ENCODE measurements around the gene CD68. TPM values are rescaled to one million over a fixed set of nuclear protein-coding genes. Genes with fewer than 3 reads are reported as not detected.

CD68 gene, protein sequence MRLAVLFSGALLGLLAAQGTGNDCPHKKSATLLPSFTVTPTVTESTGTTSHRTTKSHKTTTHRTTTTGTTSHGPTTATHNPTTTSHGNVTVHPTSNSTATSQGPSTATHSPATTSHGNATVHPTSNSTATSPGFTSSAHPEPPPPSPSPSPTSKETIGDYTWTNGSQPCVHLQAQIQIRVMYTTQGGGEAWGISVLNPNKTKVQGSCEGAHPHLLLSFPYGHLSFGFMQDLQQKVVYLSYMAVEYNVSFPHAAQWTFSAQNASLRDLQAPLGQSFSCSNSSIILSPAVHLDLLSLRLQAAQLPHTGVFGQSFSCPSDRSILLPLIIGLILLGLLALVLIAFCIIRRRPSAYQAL
- total RNA-seq, result 100 to 1,000 TPM in 1 of 2 donors, 10 to 100 TPM in 1; 33.3 to 358 TPM
- polyA plus RNA-seq, result 100 to 1,000 TPM; 431 to 595 TPM
- long read RNA-seq, donor 1, transcript CD68-201 (6 exons, 1,878 nt), result major isoform, 5 of 25 reads
- long read RNA-seq, donor 1, partial matches to known transcripts, result 19 of 25 reads
- long read RNA-seq, donor 1, other reads (novel, unspliced or antisense), result 0 of 25 reads
- long read RNA-seq, donor 2, partial matches to known transcripts, result 14 of 15 reads
- long read RNA-seq, donor 2, other reads (novel, unspliced or antisense), result 0 of 15 reads
- long read RNA-seq, donor 3, partial matches to known transcripts, result 5 of 8 reads
- long read RNA-seq, donor 3, other reads (novel, unspliced or antisense), result 0 of 8 reads
- long read RNA-seq, donor 4, partial matches to known transcripts, result 0 of 4 reads
- long read RNA-seq, donor 4, other reads (novel, unspliced or antisense), result 0 of 4 reads
- long read RNA-seq, donor 5, transcript CD68-201 (6 exons, 1,878 nt), result major isoform, 5 of 12 reads
- long read RNA-seq, donor 5, partial matches to known transcripts, result 6 of 12 reads
- long read RNA-seq, donor 5, other reads (novel, unspliced or antisense), result 0 of 12 reads

DNA sequence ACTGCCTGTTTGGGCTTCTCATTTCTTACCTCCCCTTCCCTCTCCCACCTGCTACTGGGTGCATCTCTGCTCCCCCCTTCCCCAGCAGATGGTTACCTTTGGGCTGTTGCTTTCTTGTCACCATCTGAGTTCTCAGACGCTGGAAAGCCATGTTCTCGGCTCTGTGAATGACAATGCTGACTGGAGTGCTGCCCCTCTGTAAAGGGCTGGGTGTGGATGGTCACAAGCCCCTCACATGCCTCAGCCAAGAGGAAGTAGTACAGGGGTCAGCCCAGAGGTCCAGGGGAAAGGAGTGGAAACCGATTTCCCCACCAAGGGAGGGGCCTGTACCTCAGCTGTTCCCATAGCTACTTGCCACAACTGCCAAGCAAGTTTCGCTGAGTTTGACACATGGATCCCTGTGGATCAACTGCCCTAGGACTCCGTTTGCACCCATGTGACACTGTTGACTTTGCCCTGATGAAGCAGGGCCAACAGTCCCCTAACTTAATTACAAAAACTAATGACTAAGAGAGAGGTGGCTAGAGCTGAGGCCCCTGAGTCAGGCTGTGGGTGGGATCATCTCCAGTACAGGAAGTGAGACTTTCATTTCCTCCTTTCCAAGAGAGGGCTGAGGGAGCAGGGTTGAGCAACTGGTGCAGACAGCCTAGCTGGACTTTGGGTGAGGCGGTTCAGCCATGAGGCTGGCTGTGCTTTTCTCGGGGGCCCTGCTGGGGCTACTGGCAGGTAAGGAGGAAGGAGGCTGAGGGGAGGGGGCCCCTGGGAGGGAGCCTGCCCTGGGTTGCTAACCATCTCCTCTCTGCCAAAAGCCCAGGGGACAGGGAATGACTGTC, at the start of gene CD68:
CD68 (plus strand) TSS at position 638 of the 833 bp plus-strand sequence; CDS start at position 678, 40 bp downstream.
- TF ChIP-seq, protein P1, sequence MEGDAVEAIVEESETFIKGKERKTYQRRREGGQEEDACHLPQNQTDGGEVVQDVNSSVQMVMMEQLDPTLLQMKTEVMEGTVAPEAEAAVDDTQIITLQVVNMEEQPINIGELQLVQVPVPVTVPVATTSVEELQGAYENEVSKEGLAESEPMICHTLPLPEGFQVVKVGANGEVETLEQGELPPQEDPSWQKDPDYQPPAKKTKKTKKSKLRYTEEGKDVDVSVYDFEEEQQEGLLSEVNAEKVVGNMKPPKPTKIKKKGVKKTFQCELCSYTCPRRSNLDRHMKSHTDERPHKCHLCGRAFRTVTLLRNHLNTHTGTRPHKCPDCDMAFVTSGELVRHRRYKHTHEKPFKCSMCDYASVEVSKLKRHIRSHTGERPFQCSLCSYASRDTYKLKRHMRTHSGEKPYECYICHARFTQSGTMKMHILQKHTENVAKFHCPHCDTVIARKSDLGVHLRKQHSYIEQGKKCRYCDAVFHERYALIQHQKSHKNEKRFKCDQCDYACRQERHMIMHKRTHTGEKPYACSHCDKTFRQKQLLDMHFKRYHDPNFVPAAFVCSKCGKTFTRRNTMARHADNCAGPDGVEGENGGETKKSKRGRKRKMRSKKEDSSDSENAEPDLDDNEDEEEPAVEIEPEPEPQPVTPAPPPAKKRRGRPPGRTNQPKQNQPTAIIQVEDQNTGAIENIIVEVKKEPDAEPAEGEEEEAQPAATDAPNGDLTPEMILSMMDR (IDR thresholded peaks at IDR 0.05; ENCODE audit: control extremely low read depth, extremely low read depth), result no peak
- H3K9me3 ChIP-seq (ENCODE audit: control insufficient read depth in 4 of 4, insufficient read depth in 3 of 4, low read length in 3 of 4), result peaks cover 0 to 2% (median 0%) of the 10 kb centered on the region in 4 donors
- 6 to 17% methylated on average over 7 of the region's 7 CpGs for WGBS, 2 donors
- no peaks in the 10 kb centered on the region for H3K27me3 ChIP-seq (ENCODE audit: control insufficient read depth in 3 of 3, insufficient read depth in 3 of 3, low read length in 2 of 3)
- H3K9ac ChIP-seq (ENCODE audit: insufficient read depth in 1 of 2, low read length in 2 of 2), result no peak within 1 kb of the TSS
- H3K36me3 ChIP-seq (ENCODE audit: control insufficient read depth in 4 of 4, insufficient read depth in 4 of 4, low read length in 4 of 4), result peaks cover 40 to 53% (median 48%) of the 10 kb centered on the region in 4 donors
- H3K4me1 ChIP-seq (ENCODE audit: control insufficient read depth in 5 of 5, insufficient read depth in 5 of 5, low read length in 5 of 5), result peaks cover 10 to 43% (median 24%) of the 10 kb centered on the region in 5 donors
- peak; percentile 59 to 67 (median 60) for DNase-seq
- H3K4me3 ChIP-seq, result peak within 1 kb of the TSS; percentile 27
- peak within 1 kb of the TSS; percentile 76 to 92 for H3K27ac ChIP-seq (ENCODE audit: low read depth in 1 of 2, low read length in 1 of 2)
- peak; percentile 49 for ATAC-seq (ENCODE audit: insufficient read depth, low FRiP score)

DNA sequence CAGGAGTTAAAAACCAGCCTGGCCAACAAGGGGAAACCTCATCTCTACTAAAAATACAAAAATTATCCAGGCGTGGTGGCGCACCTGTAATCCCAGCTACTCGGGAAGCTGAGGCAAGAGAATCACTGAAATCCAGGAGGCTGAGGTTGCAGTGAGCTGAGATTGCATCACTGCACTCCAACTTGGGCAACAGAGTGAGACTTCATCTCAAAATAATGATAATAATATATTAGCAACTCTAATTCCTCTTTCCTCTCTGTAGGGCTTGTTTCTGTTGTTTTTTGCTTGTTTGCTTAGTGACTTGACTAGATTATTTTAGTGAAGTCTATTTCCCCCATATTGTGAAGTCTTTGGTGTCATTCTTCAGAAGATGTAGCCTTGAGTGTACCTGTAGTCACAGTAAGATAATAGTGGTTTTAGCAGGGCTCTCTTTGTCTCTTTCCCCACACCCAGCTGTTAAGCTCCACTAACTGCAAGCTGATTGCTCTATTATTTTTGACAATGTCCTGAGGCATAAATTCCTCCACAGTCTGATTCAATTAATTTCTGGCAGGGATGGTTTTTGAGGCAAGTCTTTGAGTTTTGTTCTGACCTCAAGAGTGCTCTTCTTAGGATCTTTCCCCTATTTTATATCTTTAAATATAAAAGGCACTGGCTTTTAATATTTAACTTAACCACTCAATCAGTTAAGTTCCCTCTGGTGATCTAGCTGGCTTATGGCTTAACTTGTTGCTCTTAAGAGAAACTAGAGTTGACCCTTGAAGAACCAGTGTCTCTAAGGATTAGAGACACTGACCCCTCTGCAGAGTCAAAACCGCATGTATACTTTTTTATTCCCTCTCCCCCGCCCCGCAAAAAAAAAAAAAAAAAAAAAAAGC, 49.2 kb upstream of the CD68 start:
- no peak overlapping the region for H3K4me3 ChIP-seq
- H3K27ac ChIP-seq (ENCODE audit: low read depth in 1 of 2, low read length in 1 of 2), result no peak overlapping the region
- no peaks in the 10 kb centered on the region for H3K4me1 ChIP-seq (ENCODE audit: control insufficient read depth in 5 of 5, insufficient read depth in 5 of 5, low read length in 5 of 5)
- H3K9me3 ChIP-seq (ENCODE audit: control insufficient read depth in 4 of 4, insufficient read depth in 3 of 4, low read length in 3 of 4), result peaks cover 0 to 9% (median 0%) of the 10 kb centered on the region in 4 donors
- ATAC-seq (ENCODE audit: insufficient read depth, low FRiP score) (no peak), DNase-seq (no peak)
- H3K9ac ChIP-seq (ENCODE audit: insufficient read depth in 1 of 2, low read length in 2 of 2), result no peak overlapping the region
- 78 to 82% methylated on average over 6 of the region's 6 CpGs for WGBS, 2 donors
- no peaks in the 10 kb centered on the region for H3K27me3 ChIP-seq (ENCODE audit: control insufficient read depth in 3 of 3, insufficient read depth in 3 of 3, low read length in 2 of 3)
- H3K36me3 ChIP-seq (ENCODE audit: control insufficient read depth in 4 of 4, insufficient read depth in 4 of 4, low read length in 4 of 4), result no peaks in the 10 kb centered on the region
- TF ChIP-seq, protein P1 (IDR thresholded peaks at IDR 0.05; ENCODE audit: control extremely low read depth, extremely low read depth), result no peak

DNA sequence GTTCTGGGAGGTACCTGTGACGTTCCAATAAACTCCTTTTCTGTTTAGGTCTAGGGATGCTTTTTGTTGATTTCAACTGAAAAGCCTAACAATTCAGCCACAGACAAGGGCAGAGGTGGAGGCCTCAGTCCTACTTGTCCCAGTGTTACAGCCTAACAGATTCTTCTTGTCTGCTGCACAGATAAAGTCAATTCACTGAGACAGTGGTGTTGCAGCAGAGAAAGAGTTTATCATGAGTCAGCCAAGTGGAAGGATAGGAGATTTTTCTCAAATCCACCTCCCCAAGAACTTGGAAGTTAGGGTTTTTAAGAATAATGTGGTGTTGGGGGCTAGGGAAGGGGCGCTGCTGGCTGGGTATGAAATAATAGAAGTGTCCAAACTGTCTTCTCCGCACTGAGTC, 41.4 kb upstream of the CD68 start:
- ATAC-seq (ENCODE audit: insufficient read depth, low FRiP score) (no peak), DNase-seq (no peak)
- H3K4me3 ChIP-seq, result no peak overlapping the region
- no peaks in the 10 kb centered on the region for H3K4me1 ChIP-seq (ENCODE audit: control insufficient read depth in 5 of 5, insufficient read depth in 5 of 5, low read length in 5 of 5)
- H3K27ac ChIP-seq (ENCODE audit: low read depth in 1 of 2, low read length in 1 of 2), result no peak overlapping the region
- 82 to 93% methylated on average over 3 of the region's 3 CpGs for WGBS, 2 donors
- no peaks in the 10 kb centered on the region for H3K27me3 ChIP-seq (ENCODE audit: control insufficient read depth in 3 of 3, insufficient read depth in 3 of 3, low read length in 2 of 3)
- no peaks in the 10 kb centered on the region for H3K36me3 ChIP-seq (ENCODE audit: control insufficient read depth in 4 of 4, insufficient read depth in 4 of 4, low read length in 4 of 4)
- TF ChIP-seq, protein P1 (IDR thresholded peaks at IDR 0.05; ENCODE audit: control extremely low read depth, extremely low read depth), result no peak
- no peak overlapping the region for H3K9ac ChIP-seq (ENCODE audit: insufficient read depth in 1 of 2, low read length in 2 of 2)
- H3K9me3 ChIP-seq (ENCODE audit: control insufficient read depth in 4 of 4, insufficient read depth in 3 of 4, low read length in 3 of 4), result peaks cover 0 to 3% (median 0%) of the 10 kb centered on the region in 4 donors
